ENCODE measurements around the gene B2M.
A peak's percentile ranks its signal among the peaks of the same experiment; 100 is the strongest.
"Not testable (repeated sequence)": the region's sequence is repeated elsewhere in the genome, so short reads cannot be mapped to it uniquely, and the experiment has no call there.

The B2M gene

GRCh38 chr15:44682809-44683682, 28.3 kb upstream of the B2M start:
- DNase-seq (peak; percentile 79), ATAC-seq (peak; percentile 71)
- not testable (repeated sequence) for H3K27me3 Mint-ChIP-seq, H3K9me3 Mint-ChIP-seq
- Mint-ChIP-seq H3K27ac (peak overlapping the region; percentile 67), H3K4me3 (peak overlapping the region; percentile 60), H3K36me3 (ENCODE audit: low read depth) (peaks cover 20% of the 10 kb centered on the region), H3K4me1 (peaks cover 86% of the 10 kb centered on the region)

- DNase-seq, H3K4me3 Mint-ChIP-seq, H3K27me3 Mint-ChIP-seq, ATAC-seq, H3K27ac Mint-ChIP-seq: not testable (repeated sequence)
- Mint-ChIP-seq H3K4me1 (peaks cover 42% of the 10 kb centered on the region), H3K36me3 (ENCODE audit: low read depth) (peaks cover 18% of the 10 kb centered on the region), H3K9me3 (peaks cover 20% of the 10 kb centered on the region)
Measured at GRCh38 chr15:44689318-44689717, 22.0 kb upstream of the B2M start.

- Mint-ChIP-seq H3K36me3 (ENCODE audit: low read depth) (peaks cover 15% of the 10 kb centered on the region), H3K4me1 (peaks cover 39% of the 10 kb centered on the region), H3K9me3 (peaks cover 18% of the 10 kb centered on the region)
- H3K27me3 Mint-ChIP-seq, H3K4me3 Mint-ChIP-seq, DNase-seq, H3K27ac Mint-ChIP-seq: not testable (repeated sequence)
- ATAC-seq, result peak; percentile 46
Measured at GRCh38 chr15:44690245-44690644, 21.1 kb upstream of the B2M start.

- H3K9me3 Mint-ChIP-seq, result peaks cover 16% of the 10 kb centered on the region
- no peak for DNase-seq
- peaks cover 24% of the 10 kb centered on the region for H3K4me1 Mint-ChIP-seq
- peaks cover 6% of the 10 kb centered on the region for H3K36me3 Mint-ChIP-seq (ENCODE audit: low read depth)
- H3K4me3 Mint-ChIP-seq, result no peak overlapping the region
- ATAC-seq, result no peak
- H3K27ac Mint-ChIP-seq, result no peak overlapping the region
- H3K27me3 Mint-ChIP-seq, result no peaks in the 10 kb centered on the region
Measured at GRCh38 chr15:44692659-44693058, 18.7 kb upstream of the B2M start.

GRCh38 chr15:44694416-44694815, 16.9 kb upstream of the B2M start:
- Mint-ChIP-seq H3K27me3 (no peaks in the 10 kb centered on the region), H3K36me3 (ENCODE audit: low read depth) (no peaks in the 10 kb centered on the region), H3K4me1 (peaks cover 14% of the 10 kb centered on the region), H3K4me3 (no peak overlapping the region), H3K9me3 (peaks cover 8% of the 10 kb centered on the region), H3K27ac (peak overlapping the region; percentile 0)
- ATAC-seq (no peak), DNase-seq (no peak)

GRCh38 chr15:44695294-44695693, 16.0 kb upstream of the B2M start:
- H3K27me3 Mint-ChIP-seq, result no peaks in the 10 kb centered on the region
- DNase-seq (no peak), ATAC-seq (no peak)
- peaks cover 16% of the 10 kb centered on the region for H3K4me1 Mint-ChIP-seq
- H3K27ac Mint-ChIP-seq, result no peak overlapping the region
- H3K36me3 Mint-ChIP-seq (ENCODE audit: low read depth), result peaks cover 2% of the 10 kb centered on the region
- H3K4me3 Mint-ChIP-seq, result no peak overlapping the region
- H3K9me3 Mint-ChIP-seq, result peaks cover 13% of the 10 kb centered on the region

GRCh38 chr15:44697014-44697413, 14.3 kb upstream of the B2M start:
- H3K27ac Mint-ChIP-seq, result no peak overlapping the region

GRCh38 chr15:44698641-44699040, 12.7 kb upstream of the B2M start:
- Mint-ChIP-seq H3K27ac (no peak overlapping the region), H3K36me3 (ENCODE audit: low read depth) (peaks cover 5% of the 10 kb centered on the region), H3K4me3 (no peak overlapping the region), H3K27me3 (no peaks in the 10 kb centered on the region), H3K9me3 (peaks cover 37% of the 10 kb centered on the region), H3K4me1 (peaks cover 23% of the 10 kb centered on the region)
- ATAC-seq (no peak), DNase-seq (no peak)

More at GRCh38 chr15:44697014-44697413, 14.3 kb upstream of the B2M start:
- ATAC-seq, result no peak
- DNase-seq, result no peak
- peaks cover 23% of the 10 kb centered on the region for H3K4me1 Mint-ChIP-seq
- H3K27me3 Mint-ChIP-seq, result no peaks in the 10 kb centered on the region
- H3K36me3 Mint-ChIP-seq (ENCODE audit: low read depth), result peaks cover 5% of the 10 kb centered on the region
- peaks cover 26% of the 10 kb centered on the region for H3K9me3 Mint-ChIP-seq
- no peak overlapping the region for H3K4me3 Mint-ChIP-seq

- DNase-seq, H3K4me3 Mint-ChIP-seq, H3K27me3 Mint-ChIP-seq: not testable (repeated sequence)
- peak; percentile 75 for ATAC-seq
- Mint-ChIP-seq H3K27ac (peak overlapping the region; percentile 41), H3K4me1 (peaks cover 17% of the 10 kb centered on the region), H3K36me3 (ENCODE audit: low read depth) (peaks cover 14% of the 10 kb centered on the region), H3K9me3 (peaks cover 51% of the 10 kb centered on the region)
Measured at GRCh38 chr15:44700676-44701075, 10.6 kb upstream of the B2M start.

GRCh38 chr15:44705986-44706385, 5.3 kb upstream of the B2M start:
- Mint-ChIP-seq H3K27me3 (no peaks in the 10 kb centered on the region), H3K4me1 (peaks cover 28% of the 10 kb centered on the region), H3K27ac (no peak overlapping the region), H3K36me3 (ENCODE audit: low read depth) (peaks cover 22% of the 10 kb centered on the region), H3K9me3 (peaks cover 31% of the 10 kb centered on the region), H3K4me3 (no peak overlapping the region)
- no peak for ATAC-seq
- DNase-seq, result no peak

- H3K9me3 Mint-ChIP-seq, result peaks cover 30% of the 10 kb centered on the region
- peaks cover 27% of the 10 kb centered on the region for H3K4me1 Mint-ChIP-seq
- H3K27me3 Mint-ChIP-seq, result no peaks in the 10 kb centered on the region
- DNase-seq (no peak), ATAC-seq (no peak)
- H3K27ac Mint-ChIP-seq, result no peak overlapping the region
- peaks cover 24% of the 10 kb centered on the region for H3K36me3 Mint-ChIP-seq (ENCODE audit: low read depth)
- H3K4me3 Mint-ChIP-seq, result no peak overlapping the region
Measured at GRCh38 chr15:44706401-44706800, 4.9 kb upstream of the B2M start.

- peaks cover 27% of the 10 kb centered on the region for H3K4me1 Mint-ChIP-seq
- H3K36me3 Mint-ChIP-seq (ENCODE audit: low read depth), result peaks cover 28% of the 10 kb centered on the region
- no peaks in the 10 kb centered on the region for H3K27me3 Mint-ChIP-seq
- ATAC-seq (no peak), DNase-seq (no peak)
- no peak overlapping the region for H3K4me3 Mint-ChIP-seq
- H3K9me3 Mint-ChIP-seq, result peaks cover 24% of the 10 kb centered on the region
- no peak overlapping the region for H3K27ac Mint-ChIP-seq
Measured at GRCh38 chr15:44706946-44707636, 4.2 kb upstream of the B2M start.

GRCh38 chr15:44710236-44711095, 851 bp upstream of the B2M start:
- H3K27me3 Mint-ChIP-seq, result no peaks in the 10 kb centered on the region
- peak overlapping the region; percentile 99 for H3K4me3 Mint-ChIP-seq
- ATAC-seq (no peak), DNase-seq (peak; percentile 50)
- peaks cover 42% of the 10 kb centered on the region for H3K4me1 Mint-ChIP-seq
- peaks cover 2% of the 10 kb centered on the region for H3K9me3 Mint-ChIP-seq
- peak overlapping the region; percentile 100 for H3K27ac Mint-ChIP-seq
- H3K36me3 Mint-ChIP-seq (ENCODE audit: low read depth), result peaks cover 52% of the 10 kb centered on the region

- peak; percentile 26 for ATAC-seq
- Mint-ChIP-seq H3K9me3 (no peaks in the 10 kb centered on the region), H3K4me3 (peak overlapping the region; percentile 99), H3K27me3 (no peaks in the 10 kb centered on the region), H3K4me1 (peaks cover 54% of the 10 kb centered on the region), H3K27ac (peak overlapping the region; percentile 100), H3K36me3 (ENCODE audit: low read depth) (peaks cover 65% of the 10 kb centered on the region)
- peak; percentile 52 for DNase-seq
Measured at GRCh38 chr15:44711743-44712345, 527 bp downstream of the B2M start.
